ENCODE measurements around the gene MPST.

MPST gene

GRCh38 chr22:37079158-37079557 is 59.6 kb downstream of the MPST start:
- Mint-ChIP-seq H3K4me1 (peaks cover 59% of the 10 kb centered on the region), H3K9me3 (no peaks in the 10 kb centered on the region), H3K27ac (peak overlapping the region; percentile 96), H3K27me3 (peaks cover 13% of the 10 kb centered on the region), H3K4me3 (peak overlapping the region; percentile 48), H3K36me3 (ENCODE audit: low read depth) (no peaks in the 10 kb centered on the region)
- ATAC-seq, result no peak
- DNase-seq, result peak; percentile 26

Measured in activated naive CD8-positive, alpha-beta T cell treated with anti-CD3 and anti-CD28 coated beads, Interleukin-2, amount 50 U/mL, for 24 hours (primary cell).